Stimulated activated CD8-positive, alpha-beta memory T cell treated with anti-CD3 and anti-CD28 coated beads, Interleukin-4, amount 100 ng/mL, for 4 hours (primary cell): ENCODE data around the gene SPON2.
A peak's percentile ranks its signal among the peaks of the same experiment; 100 is the strongest.

ENCODE experiments used
- DNase-seq, 2 donors: peaks; one replicate each; pipeline ENCODE4 v3.0.0-alpha.2; 2020; ENCODE audit warnings: low read depth in 2 of 2, low spot score in 1 of 2

Gene SPON2

DNA sequence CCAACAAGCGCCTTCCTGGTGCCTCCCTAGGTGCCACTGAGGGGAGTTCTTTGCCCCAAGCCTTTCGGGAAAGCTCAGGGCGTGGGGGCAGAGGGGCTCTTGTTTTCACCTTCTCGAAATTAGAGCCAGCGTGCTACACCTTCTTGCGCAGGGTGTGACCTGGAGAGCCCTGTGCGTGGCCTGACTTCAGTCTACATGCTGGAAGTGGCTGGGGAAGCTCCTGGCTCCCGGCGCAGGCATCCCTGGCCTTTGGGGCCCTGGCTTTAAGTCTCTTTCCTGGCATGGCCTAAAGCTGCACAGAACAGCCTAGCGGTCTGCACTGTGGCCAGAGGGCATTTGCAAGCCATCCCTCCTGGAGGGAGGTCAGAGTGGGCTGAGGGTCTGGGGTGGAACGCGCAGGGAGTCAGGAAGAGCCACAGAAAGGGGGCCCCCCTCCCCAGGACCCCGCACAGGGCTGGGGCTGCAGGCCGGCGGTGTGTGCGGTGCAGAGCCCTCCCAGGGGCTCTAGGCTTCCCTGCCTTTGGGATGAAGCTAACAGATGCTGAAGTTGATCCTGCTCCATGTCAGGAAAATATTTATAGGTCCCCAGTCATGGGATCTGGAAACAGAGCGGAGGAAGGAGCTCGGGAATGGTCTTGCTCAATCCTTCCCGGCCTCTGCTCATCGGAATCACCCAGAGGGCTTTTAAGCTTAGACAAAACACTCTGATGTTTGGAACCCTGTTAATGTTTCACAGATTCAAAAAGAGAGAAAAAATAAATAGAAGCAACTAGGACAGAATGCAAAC is 781 bp upstream of the SPON2 start:
- DNase-seq: no peak

DNA sequence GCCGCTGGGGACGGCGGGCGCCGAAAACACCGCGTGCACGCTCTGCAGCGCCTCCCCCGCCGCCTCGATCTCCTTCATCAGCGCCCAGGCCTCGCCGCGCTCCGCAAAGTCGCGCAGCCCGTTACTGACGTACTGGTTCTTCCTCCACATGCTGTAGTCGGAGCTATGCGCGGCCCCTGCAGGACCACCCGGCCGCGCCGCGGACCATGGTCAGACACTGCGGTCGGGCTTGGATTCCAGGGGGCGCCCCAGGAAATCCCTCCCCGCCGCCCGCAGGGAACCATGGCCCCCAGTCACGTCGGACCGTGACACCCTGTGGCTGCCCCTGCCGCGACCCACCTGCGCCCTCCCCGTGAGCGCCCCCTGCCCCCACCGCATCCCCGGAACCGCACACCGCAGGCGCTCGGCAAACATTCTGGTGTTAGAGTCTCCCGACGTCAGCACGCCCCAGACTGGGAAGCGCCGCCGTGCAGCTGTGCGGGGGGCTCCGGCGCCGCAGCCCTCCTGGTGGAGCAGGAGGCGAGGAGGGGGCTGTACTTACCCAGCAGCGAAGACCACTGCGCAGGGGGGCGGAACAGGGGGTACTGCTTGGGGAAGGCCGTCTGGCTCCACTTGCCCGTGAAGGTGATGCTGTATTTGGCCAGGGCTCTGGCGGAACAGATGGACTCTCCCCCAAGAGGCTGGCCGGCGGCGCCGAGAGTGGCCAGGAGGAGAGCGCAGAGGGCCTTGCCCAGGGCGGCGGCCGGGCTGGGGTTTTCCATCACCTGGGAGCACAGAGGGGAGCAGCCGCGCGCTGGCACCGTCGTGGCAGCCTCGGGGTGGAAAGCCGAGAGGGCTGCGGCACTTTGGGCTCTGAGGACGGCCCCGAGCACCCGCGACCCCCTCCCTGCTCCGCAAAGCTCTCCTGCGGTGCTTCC is 814 bp downstream of the SPON2 start:
- DNase-seq: no peak

GRCh38 chr4:1170976-1171310 is 1.4 kb downstream of the SPON2 start:
- no peak for DNase-seq

GRCh38 chr4:1170156-1170975 is 2.0 kb downstream of the SPON2 start:
- no peak for DNase-seq

- DNase-seq: no peak
Measured at GRCh38 chr4:1169691-1170096, 2.7 kb downstream of the SPON2 start.

GRCh38 chr4:1169171-1169671 is 3.2 kb downstream of the SPON2 start:
- DNase-seq: no peak

- no peak for DNase-seq
Measured at GRCh38 chr4:1168191-1169101, 3.9 kb downstream of the SPON2 start.

DNA sequence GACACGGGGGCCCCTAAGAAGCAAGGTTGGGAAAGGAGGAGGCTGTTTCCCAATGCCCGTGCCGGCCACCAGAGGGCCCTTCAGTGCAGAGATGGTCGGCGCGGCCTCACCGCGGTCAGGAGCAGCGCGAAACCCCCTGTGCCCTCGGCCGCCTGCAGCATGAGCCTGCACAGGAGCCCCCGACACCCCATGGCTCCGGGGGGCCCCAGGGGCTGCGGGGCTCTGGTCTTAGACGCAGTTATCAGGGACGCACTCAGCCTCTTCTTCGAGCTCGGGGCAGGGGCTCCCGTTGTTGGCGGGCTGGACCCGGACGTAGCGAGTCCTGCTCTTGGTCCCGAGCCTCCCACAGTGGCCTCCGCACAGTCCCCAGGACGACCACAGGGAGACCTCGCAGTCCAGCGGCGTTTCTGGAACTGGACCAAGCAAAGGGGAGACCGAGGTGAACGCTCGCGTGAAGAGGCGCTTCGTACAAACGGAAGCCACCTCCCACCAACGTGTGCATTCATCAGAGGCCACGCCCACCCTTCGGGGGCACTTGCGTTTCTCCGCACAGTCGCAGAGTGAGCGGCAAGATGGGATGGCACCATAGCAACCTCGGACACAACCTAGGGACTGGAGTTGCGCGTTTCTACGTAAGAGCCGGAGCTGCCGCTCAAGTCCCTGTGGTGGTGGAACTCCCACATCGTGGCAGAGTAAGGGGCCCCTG is 5.0 kb downstream of the SPON2 start:
- DNase-seq: peak; percentile 77 to 81

DNA sequence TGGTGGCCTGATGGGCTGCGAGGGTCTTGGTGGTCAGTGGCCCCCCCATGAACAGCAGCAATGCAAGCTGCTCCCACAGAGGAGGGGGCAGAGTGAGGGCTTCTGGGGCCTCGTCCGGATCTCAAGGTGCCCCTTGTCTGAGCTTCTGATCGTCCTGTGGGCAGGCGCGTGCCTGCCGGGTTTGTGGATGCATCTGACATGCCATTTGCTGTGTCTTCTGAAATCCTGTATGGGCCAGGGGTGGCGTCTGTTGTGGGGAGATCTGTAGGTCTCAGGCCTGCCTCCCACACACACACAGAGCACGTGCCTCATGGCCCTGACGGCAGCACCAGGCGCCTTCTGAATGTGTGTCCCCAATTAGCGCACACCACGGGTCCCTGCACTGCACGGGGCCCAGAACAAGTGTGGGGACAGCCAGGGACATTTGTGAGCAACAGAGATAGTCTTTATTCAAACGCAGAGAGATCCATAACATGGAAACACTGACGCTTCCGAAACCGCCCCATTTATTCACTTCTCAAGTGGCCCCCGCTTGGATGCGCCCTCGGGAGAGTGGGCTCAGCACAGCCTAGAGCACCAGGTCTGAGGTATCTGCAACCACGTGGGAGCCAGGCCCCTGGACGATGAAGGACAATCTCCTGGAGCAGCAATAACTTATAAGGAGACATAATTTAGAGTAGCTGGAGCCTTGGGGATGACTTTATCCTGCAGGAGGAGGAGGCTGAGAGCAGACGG is 5.7 kb downstream of the SPON2 start:
- DNase-seq: no peak

GRCh38 chr4:1164956-1165545 is 7.3 kb downstream of the SPON2 start:
- DNase-seq: no peak

DNA sequence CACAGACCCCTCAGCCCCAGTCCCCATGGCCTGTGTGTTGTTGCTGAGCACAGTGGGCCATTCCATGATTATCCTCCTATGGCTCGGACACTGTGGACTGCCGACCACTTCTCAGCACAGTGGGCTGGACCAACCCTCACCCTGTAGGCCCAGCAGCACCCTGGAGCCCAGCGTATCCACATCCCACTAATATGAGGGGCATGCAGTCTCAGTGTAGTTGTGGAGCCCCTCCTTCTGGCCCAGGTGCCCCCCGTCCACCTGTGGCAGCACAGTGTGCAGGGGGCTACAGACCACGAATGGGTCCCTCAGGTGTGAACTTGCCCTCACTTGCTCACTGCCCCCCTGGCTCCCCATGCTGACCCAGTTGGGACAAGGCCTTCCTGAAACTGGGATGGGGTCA is 7.9 kb downstream of the SPON2 start:
- no peak for DNase-seq

GRCh38 chr4:1164040-1164439 is 8.3 kb downstream of the SPON2 start:
- DNase-seq: no peak

GRCh38 chr4:1160351-1160750 is 12.0 kb downstream of the SPON2 start:
- no peak for DNase-seq

DNA sequence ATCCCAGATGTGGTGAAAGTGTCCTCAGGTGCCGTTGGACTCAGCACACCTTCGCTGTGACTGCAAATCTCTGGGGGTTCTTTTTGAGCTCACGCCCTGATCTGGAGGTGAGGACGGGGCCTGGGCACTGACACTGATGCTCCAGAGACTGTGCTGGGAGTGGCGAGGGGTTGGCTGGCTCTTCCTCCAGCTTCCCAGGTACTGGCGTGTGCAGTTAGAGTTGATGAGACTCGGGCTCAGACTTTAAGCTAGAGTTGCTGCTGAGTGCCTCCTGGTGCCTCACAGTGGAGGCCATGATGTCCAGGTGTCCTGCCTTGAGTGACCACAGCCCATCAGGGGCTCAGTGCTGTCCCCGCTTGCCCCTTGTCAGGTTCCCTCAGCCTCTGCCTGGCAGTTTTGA is 16.3 kb downstream of the SPON2 start:
- DNase-seq: no peak

GRCh38 chr4:1155314-1155713 is 17.1 kb downstream of the SPON2 start:
- no peak for DNase-seq

- no peak for DNase-seq
Measured at GRCh38 chr4:1154523-1155182, 17.7 kb downstream of the SPON2 start.

DNA sequence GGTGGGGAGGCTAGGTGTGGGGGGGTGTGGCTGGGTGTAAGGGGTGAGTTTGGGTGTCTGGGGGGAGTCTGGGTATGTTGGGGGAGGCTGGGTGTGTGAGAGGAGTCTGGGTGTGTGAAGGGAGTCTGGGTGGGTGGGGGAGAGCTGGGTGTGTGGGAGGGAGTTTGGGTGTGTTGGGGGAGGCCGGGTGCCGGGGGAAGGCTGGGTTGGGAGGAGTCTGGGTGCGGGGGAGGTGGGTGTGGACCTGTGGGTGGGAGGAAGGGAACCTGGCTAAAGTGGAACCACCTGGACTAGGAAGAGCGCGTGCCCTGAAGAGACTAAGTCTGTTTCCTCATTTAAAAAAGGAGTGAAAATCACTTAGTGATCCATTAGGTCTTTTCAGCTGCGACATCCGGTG is 18.3 kb downstream of the SPON2 start:
- no peak for DNase-seq

- DNase-seq: no peak
Measured at GRCh38 chr4:1153567-1154090, 18.8 kb downstream of the SPON2 start.
